Skeletal muscle satellite cell (primary cell): ENCODE data around the gene HIPK3.
"Not testable (repeated sequence)": the region's sequence is repeated elsewhere in the genome, so short reads cannot be mapped to it uniquely, and the experiment has no call there.

Experiments used
- H3K27me3 ChIP-seq: 2 replicates; pipeline ENCODE4 v1.7.0; 2013; ENCODE audit warnings: low read length; ENCODE audit not compliant: control insufficient read depth, insufficient read depth
- H3K36me3 ChIP-seq: 2 replicates; pipeline ENCODE4 v1.7.0; 2013; ENCODE audit warnings: mild to moderate bottlenecking, control low read depth, low read length; ENCODE audit not compliant: insufficient read depth
- H3K4me1 ChIP-seq: 2 replicates; pipeline ENCODE4 v1.7.0; 2013; ENCODE audit warnings: low read length; ENCODE audit not compliant: control insufficient read depth, insufficient read depth
- H3K4me2 ChIP-seq: 2 replicates; pipeline ENCODE4 v1.7.0; 2013; ENCODE audit warnings: mild to moderate bottlenecking, low read length
- H3K4me3 ChIP-seq: 2 replicates; pipeline ENCODE4 v1.7.0; 2013; ENCODE audit warnings: low read length
- H3K9ac ChIP-seq: 2 replicates; pipeline ENCODE4 v1.7.0; 2013; ENCODE audit warnings: mild to moderate bottlenecking, low read depth, low read length, moderate library complexity
- H3K9me3 ChIP-seq: replicated peaks from 2 replicates; pipeline ENCODE4 v1.7.0; 2013; ENCODE audit warnings: mild to moderate bottlenecking, control low read depth, low read length

HIPK3 gene

DNA sequence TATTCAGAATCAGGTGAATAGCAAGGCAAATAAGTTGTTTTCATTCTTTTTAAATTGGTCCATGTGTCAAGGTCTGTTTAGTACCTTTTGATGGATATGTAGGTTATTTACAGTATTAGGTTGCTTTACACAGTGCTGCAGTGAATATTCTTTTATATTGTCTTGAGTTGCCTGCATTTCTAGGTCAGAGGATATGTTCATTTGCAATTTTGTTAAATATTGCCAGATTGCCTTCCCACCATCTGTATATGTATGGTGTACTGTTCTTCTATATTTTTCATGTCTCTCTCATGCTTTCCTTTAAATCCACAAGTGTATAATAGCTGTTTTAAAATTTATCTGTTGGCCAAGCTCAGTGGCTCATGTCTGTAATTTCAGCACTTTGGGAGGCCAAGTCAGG is 24.6 kb downstream of the HIPK3 start:
- peaks cover 5% of the 10 kb centered on the region for H3K36me3 ChIP-seq
- no peaks in the 10 kb centered on the region for H3K27me3 ChIP-seq
- H3K4me1 ChIP-seq = peaks cover 11% of the 10 kb centered on the region
- H3K9me3 ChIP-seq = no peaks in the 10 kb centered on the region
- H3K4me3 ChIP-seq = no peak overlapping the region
- H3K9ac ChIP-seq = no peak overlapping the region
- no peak overlapping the region for H3K4me2 ChIP-seq

DNA sequence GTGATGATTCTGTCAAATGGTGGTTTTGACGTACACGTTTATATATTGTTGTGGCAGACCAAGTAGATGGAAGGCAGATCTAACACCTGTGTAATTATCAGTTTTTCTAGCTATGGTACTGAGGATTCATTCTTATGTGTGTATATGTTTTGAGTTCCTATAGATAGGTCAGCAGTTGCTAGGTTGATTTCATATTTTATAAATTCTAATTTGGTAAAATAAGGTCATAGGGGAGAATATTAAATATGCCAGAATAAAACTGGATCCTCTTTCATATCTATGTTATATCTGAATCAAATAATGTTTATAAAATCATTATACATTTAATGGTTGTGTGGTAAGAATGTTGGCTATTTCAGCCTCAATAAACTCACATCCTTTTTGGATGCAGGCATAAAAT is 27.6 kb downstream of the HIPK3 start:
- Histone ChIP-seq H3K4me2 (no peak overlapping the region), H3K36me3 (peaks cover 21% of the 10 kb centered on the region), H3K27me3 (no peaks in the 10 kb centered on the region), H3K9ac (no peak overlapping the region), H3K9me3 (no peaks in the 10 kb centered on the region), H3K4me1 (no peaks in the 10 kb centered on the region), H3K4me3 (no peak overlapping the region)

DNA sequence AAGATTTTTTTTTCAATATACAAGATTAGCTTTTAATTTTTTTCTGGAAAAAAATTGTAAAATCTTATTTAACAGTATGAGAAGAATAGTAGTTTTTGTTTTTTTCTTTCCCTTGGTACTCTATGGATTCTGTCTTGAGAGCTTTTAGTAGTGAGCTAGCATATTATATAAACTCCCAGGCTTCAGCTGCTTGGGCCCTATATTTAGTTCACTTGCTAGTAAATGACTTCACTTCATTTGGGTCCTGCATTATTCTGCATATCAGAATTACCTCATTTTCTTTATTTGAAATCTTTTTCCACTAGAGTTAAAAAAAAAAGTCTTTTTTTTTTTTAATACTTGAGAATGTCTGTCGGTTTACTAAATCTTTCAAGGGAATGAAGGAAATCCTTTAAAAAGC is 33.1 kb downstream of the HIPK3 start:
- Histone ChIP-seq H3K9ac (no peak overlapping the region), H3K36me3 (peaks cover 29% of the 10 kb centered on the region), H3K4me2 (no peak overlapping the region), H3K9me3 (no peaks in the 10 kb centered on the region), H3K4me1 (peaks cover 3% of the 10 kb centered on the region), H3K27me3 (no peaks in the 10 kb centered on the region), H3K4me3 (no peak overlapping the region)

DNA sequence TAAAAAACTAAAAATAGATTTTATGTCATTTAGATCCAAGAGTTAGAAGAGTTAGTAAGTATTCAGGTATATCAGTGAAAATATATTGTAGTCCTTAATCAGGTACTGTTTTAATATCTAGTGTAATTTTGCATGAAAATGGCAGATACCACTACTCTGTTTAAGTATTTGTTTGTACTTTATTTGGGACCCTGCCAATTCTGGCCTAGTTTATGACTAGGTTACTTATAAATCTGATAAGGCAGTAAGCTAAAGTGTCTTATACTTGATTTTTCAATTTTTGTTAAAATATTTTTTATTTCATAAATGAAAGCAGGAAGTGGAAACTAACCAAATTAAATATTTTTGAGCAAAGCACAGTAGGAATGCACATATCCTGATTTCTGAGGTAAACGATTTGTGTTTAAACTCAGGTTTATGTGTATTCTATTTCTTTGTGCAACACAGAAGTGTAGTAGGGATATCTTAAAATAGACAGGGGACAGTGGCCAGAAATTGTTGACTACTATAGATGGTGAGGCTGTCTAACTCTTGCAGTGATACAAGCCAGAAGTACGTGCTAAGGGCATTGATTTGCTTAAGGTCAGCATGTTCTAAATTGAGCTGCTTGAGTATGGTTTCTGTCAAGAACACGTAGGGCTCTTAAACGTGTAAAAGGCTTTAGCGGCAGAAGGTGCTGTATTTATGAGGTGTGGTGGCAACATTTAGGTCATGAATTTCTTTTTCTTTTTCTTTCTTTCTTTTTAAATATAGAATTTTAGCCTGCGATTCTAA is 34.0 kb downstream of the HIPK3 start:
- Histone ChIP-seq H3K27me3 (no peaks in the 10 kb centered on the region), H3K4me2 (no peak overlapping the region), H3K9me3 (no peaks in the 10 kb centered on the region), H3K36me3 (peaks cover 33% of the 10 kb centered on the region), H3K9ac (no peak overlapping the region), H3K4me1 (peaks cover 3% of the 10 kb centered on the region), H3K4me3 (no peak overlapping the region)

DNA sequence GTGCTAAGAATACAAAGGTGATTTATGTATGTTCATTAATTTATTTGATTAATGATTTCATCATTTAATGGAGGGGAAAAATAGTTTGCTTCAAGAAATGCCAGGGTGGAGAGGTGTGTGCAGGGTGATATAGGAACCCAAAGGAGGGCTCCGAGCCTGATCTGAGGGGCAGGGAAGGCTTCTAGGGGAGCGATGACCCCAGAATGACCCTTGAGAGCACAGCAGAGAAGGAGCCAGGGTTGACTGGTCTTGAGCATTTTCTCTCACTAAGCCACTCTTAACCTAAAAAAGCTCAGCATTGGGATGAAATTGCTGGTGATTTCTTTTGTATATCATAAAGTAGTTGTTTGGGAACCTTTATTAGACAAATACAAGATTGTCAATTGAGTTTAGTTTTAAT is 35.1 kb downstream of the HIPK3 start:
- H3K9me3 ChIP-seq = no peaks in the 10 kb centered on the region
- H3K4me1 ChIP-seq = peaks cover 3% of the 10 kb centered on the region
- H3K36me3 ChIP-seq = peaks cover 23% of the 10 kb centered on the region
- H3K4me3 ChIP-seq = no peak overlapping the region
- no peaks in the 10 kb centered on the region for H3K27me3 ChIP-seq
- H3K4me2 ChIP-seq = no peak overlapping the region
- H3K9ac ChIP-seq = no peak overlapping the region

DNA sequence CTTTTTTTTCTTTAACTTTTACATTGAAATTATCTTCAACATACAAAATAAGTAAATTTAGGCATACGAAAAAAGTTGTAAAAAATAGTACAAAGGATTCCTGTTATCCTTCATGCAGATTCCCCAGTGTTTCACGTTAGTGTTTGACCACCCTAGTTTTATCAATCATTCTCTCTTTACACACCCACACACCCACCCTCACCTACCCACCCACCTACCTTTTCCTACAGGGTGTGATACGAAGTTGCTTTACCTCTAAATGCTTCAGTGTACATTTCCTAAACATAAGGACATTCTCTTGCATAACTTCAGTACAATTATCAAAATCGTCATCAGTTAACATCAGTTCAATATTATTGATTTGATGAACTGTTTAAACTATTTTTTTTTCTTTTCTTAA is 37.0 kb downstream of the HIPK3 start:
- Histone ChIP-seq H3K9me3 (no peaks in the 10 kb centered on the region), H3K4me1 (peaks cover 3% of the 10 kb centered on the region), H3K4me3 (no peak overlapping the region), H3K36me3 (peaks cover 12% of the 10 kb centered on the region), H3K9ac (no peak overlapping the region), H3K27me3 (no peaks in the 10 kb centered on the region), H3K4me2 (no peak overlapping the region)

DNA sequence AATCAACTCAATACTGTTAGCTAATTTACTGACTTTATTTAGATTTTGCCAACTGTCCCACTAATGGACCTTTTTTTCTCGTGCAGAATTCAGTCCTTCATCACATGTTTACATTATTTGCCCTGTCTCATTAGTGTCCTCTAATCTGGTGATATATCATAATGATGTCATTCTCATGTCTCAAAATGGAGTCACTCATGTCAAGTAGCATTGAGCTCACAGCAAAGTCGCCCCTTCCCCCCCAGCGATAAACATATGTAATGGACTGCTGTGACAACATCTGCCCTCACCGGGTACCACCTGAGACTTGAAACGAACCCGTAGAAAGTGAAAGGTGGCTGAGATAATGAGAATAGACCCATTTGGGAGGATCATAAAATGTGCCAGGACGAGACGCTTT is 37.6 kb downstream of the HIPK3 start:
- H3K4me3 ChIP-seq = no peak overlapping the region
- no peaks in the 10 kb centered on the region for H3K9me3 ChIP-seq
- no peaks in the 10 kb centered on the region for H3K27me3 ChIP-seq
- no peak overlapping the region for H3K4me2 ChIP-seq
- H3K9ac ChIP-seq = no peak overlapping the region
- peaks cover 3% of the 10 kb centered on the region for H3K4me1 ChIP-seq
- peaks cover 12% of the 10 kb centered on the region for H3K36me3 ChIP-seq

DNA sequence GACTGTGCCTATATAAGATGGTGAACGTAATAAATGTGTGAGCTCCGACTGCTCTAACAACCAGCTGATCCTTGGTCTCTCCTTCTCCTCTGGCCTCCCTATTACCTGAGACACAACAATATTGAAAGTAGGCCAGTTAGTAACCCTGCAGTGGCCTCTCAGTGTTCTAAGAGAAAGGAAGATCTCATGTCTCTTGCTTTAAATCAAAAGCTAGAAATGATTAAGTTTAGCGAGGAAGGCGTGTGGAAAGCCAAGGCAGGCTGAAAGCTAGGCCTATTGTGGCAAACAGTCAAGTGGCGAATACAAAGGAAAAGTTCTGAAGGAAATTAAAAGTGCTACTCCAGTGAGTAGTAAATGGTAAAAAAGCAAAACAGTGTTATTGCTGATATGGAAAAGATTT is 39.5 kb downstream of the HIPK3 start:
- Histone ChIP-seq H3K9me3 (no peaks in the 10 kb centered on the region), H3K4me3 (no peak overlapping the region), H3K36me3 (peaks cover 19% of the 10 kb centered on the region), H3K9ac (no peak overlapping the region), H3K4me2 (no peak overlapping the region), H3K27me3 (no peaks in the 10 kb centered on the region), H3K4me1 (no peaks in the 10 kb centered on the region)

DNA sequence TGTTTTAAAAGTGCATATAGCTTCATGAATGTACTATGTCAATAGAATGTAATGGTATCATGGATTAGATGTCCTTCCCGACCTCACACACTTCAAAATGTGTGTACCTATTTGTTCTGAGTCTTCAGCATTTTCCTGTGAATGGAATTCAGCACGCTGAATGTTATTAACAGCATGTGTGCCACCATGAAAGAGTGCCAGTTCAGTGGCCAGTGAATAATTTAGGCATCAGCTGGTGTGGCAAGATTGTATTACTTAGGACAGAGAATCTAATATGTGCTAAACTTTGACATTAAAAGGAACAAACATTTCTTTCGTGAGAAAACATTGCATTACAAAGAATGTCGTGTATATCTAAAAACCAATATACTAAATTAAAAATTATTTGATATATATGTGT is 46.4 kb downstream of the HIPK3 start:
- peaks cover 8% of the 10 kb centered on the region for H3K4me1 ChIP-seq
- no peaks in the 10 kb centered on the region for H3K27me3 ChIP-seq
- H3K36me3 ChIP-seq = peaks cover 7% of the 10 kb centered on the region
- no peaks in the 10 kb centered on the region for H3K9me3 ChIP-seq
- H3K4me2 ChIP-seq = no peak overlapping the region
- H3K9ac ChIP-seq = no peak overlapping the region
- no peak overlapping the region for H3K4me3 ChIP-seq

DNA sequence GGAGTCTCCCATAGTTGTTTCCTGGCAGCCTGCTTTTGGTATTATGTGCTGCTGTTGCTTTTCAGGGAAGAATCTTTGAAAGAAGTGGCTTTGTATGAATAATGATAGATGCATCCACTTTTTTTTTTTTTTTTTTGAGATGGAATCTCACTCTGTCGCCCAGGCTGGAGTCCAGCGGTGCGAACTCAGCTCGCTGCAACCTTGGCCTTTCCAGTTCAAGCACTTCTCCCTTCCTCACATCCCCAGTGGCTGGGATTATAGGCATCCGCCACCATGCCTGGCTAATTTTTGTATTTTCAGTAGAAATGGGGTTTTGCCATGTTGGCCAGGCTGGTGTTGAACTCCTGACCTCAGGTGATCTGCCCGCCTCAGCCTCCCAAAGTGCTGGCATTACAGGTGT is 49.6 kb downstream of the HIPK3 start:
- not testable (repeated sequence) for H3K36me3 ChIP-seq, H3K4me1 ChIP-seq, H3K4me3 ChIP-seq, H3K4me2 ChIP-seq, H3K27me3 ChIP-seq, H3K9me3 ChIP-seq, H3K9ac ChIP-seq

DNA sequence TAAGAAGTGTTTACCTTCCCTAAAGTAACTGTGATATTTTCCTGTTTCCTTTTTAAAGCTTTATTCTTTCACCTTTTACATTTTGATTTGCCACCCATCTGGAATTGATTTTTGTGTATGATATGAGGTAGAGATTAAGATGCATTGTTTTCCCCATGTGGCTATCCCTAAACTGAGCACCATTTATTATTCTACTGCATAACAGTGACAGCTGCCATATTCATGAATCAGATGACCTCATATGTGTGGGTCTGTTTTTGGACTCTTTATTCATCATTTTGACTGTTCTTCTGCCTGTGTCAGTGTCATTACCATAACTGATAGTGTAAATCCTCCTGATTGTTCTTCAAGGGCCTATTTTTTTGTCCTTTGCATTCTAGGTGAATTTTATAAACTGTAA is 50.8 kb downstream of the HIPK3 start:
- no peak overlapping the region for H3K4me2 ChIP-seq
- no peaks in the 10 kb centered on the region for H3K36me3 ChIP-seq
- peaks cover 8% of the 10 kb centered on the region for H3K4me1 ChIP-seq
- H3K9me3 ChIP-seq = no peaks in the 10 kb centered on the region
- H3K27me3 ChIP-seq = no peaks in the 10 kb centered on the region
- no peak overlapping the region for H3K9ac ChIP-seq
- no peak overlapping the region for H3K4me3 ChIP-seq

DNA sequence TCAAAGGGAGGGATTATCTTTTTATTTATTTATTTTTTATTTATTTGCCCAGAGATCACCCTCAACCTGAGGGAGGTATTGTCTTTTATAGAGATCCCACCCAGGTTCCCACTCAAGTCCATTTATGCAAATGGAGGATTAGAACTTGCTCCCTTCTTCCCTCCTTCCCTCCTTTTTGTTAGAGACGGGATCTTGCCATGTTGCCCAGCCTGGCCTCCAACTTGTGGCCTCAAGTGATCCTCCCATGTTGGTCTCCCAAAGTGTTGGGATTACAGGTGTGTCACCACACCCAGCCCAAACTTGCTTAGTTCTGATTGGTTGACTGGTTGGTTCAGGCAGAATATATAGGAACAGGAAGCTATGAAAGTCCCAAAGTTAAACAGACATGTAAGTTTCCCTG is 51.9 kb downstream of the HIPK3 start:
- no peak overlapping the region for H3K9ac ChIP-seq
- no peaks in the 10 kb centered on the region for H3K27me3 ChIP-seq
- H3K9me3 ChIP-seq = no peaks in the 10 kb centered on the region
- no peaks in the 10 kb centered on the region for H3K36me3 ChIP-seq
- H3K4me3 ChIP-seq = no peak overlapping the region
- H3K4me1 ChIP-seq = peaks cover 8% of the 10 kb centered on the region
- no peak overlapping the region for H3K4me2 ChIP-seq
